ENCODE results near the gene SLC25A33.

Gene SLC25A33

GRCh38 chr1:9586147-9586766 lies 47.0 kb downstream of the SLC25A33 start:
- in situ Hi-C loops (cut with MboI; ENCODE audit: low sequenced_read_pairs) = loop anchor here (10.0 kb wide), 1 partner anchor 81 kb away; no protein-coding TSS in a partner anchor

- in situ Hi-C loops (cut with MboI; ENCODE audit: low sequenced_read_pairs) = loop anchor here (10.0 kb wide), 1 partner anchor 84 kb away; no protein-coding TSS in a partner anchor
Measured at GRCh38 chr1:9588551-9589143, 49.4 kb downstream of the SLC25A33 start, which contains the start of gene TMEM201. Gene TMEM201 (plus strand): TSS chr1:9588911. CDS start chr1:9588931, 20 bp downstream.

GRCh38 chr1:9589144-9589718 lies 50.0 kb downstream of the SLC25A33 start:
- in situ Hi-C loops (cut with MboI; ENCODE audit: low sequenced_read_pairs) = loop anchor here (10.0 kb wide), 1 partner anchor 84 kb away; no protein-coding TSS in a partner anchor

GRCh38 chr1:9589719-9590157 lies 50.5 kb downstream of the SLC25A33 start:
- in situ Hi-C loops (cut with MboI; ENCODE audit: low sequenced_read_pairs) = loop anchor here (10.0 kb wide), 1 partner anchor 85 kb away; no protein-coding TSS in a partner anchor

GRCh38 chr1:9590201-9590600 lies 50.9 kb downstream of the SLC25A33 start:
- in situ Hi-C loops (cut with MboI; ENCODE audit: low sequenced_read_pairs) = no loop called here

GRCh38 chr1:9590945-9591668 lies 51.8 kb downstream of the SLC25A33 start:
- in situ Hi-C loops (cut with MboI; ENCODE audit: low sequenced_read_pairs) = no loop called here

GRCh38 chr1:9591669-9592509 lies 52.6 kb downstream of the SLC25A33 start:
- in situ Hi-C loops (cut with MboI; ENCODE audit: low sequenced_read_pairs) = no loop called here

- in situ Hi-C loops (cut with MboI; ENCODE audit: low sequenced_read_pairs) = no loop called here
Measured at GRCh38 chr1:9592510-9593075, 53.3 kb downstream of the SLC25A33 start.

- in situ Hi-C loops (cut with MboI; ENCODE audit: low sequenced_read_pairs) = no loop called here
Measured at GRCh38 chr1:9593147-9593491, 53.9 kb downstream of the SLC25A33 start.

- in situ Hi-C loops (cut with MboI; ENCODE audit: low sequenced_read_pairs) = no loop called here
Measured at GRCh38 chr1:9593492-9594465, 54.5 kb downstream of the SLC25A33 start.

- in situ Hi-C loops (cut with MboI; ENCODE audit: low sequenced_read_pairs) = no loop called here
Measured at GRCh38 chr1:9594471-9595155, 55.3 kb downstream of the SLC25A33 start.

- in situ Hi-C loops (cut with MboI; ENCODE audit: low sequenced_read_pairs) = no loop called here
Measured at GRCh38 chr1:9595156-9595967, 56.1 kb downstream of the SLC25A33 start.

- in situ Hi-C loops (cut with MboI; ENCODE audit: low sequenced_read_pairs) = no loop called here
Measured at GRCh38 chr1:9595968-9596340, 56.7 kb downstream of the SLC25A33 start.

- in situ Hi-C loops (cut with MboI; ENCODE audit: low sequenced_read_pairs) = no loop called here
Measured at GRCh38 chr1:9596415-9597123, 57.3 kb downstream of the SLC25A33 start.

GRCh38 chr1:9597361-9598315 lies 58.4 kb downstream of the SLC25A33 start:
- in situ Hi-C loops (cut with MboI; ENCODE audit: low sequenced_read_pairs) = no loop called here

GRCh38 chr1:9598316-9598700 lies 59.0 kb downstream of the SLC25A33 start:
- in situ Hi-C loops (cut with MboI; ENCODE audit: low sequenced_read_pairs) = no loop called here

Measured in HL-60/S4 (cell line).